GM23338 (cell line): ENCODE measurements around the gene GRK3. TPM values are rescaled to one million over a fixed set of nuclear protein-coding genes. Genes with fewer than 3 reads are reported as not detected.

Source experiments
- ATAC-seq: fragments of 200-7000 bp; cut with Tn5 transposase; 3 replicates; pipeline ENCODE4 v1.9.1; 2020
- DNase-seq: peaks from one replicate; pipeline ENCODE4 v3.0.0-alpha.2; 2015; ENCODE audit warnings: low spot score
- H2AFZ ChIP-seq: fragments of 200-600 bp; sonication (generic); 2 replicates; pipeline ENCODE4 v1.8.0; 2016; ENCODE audit warnings: antibody characterized with exemption, mild to moderate bottlenecking, moderate library complexity
- H3F3A ChIP-seq: fragments of 200-600 bp; sonication (generic); replicated peaks from 2 replicates; pipeline ENCODE4 v1.8.0; 2017; ENCODE audit warnings: antibody characterized with exemption, mixed run types, low read depth
- H3K27ac ChIP-seq: fragments of 200-600 bp; sonication (generic); 2 replicates; pipeline ENCODE4 v1.6.1; 2016; ENCODE audit warnings: low read depth
- H3K27me3 ChIP-seq: fragments of 200-600 bp; sonication (generic); 2 replicates; pipeline ENCODE4 v1.8.0; 2016; ENCODE audit warnings: mild to moderate bottlenecking, mixed run types, moderate library complexity; ENCODE audit not compliant: insufficient read depth
- H3K36me3 ChIP-seq: fragments of 200-600 bp; sonication (generic); 2 replicates; pipeline ENCODE4 v1.8.0; 2016; ENCODE audit warnings: mild to moderate bottlenecking; ENCODE audit not compliant: insufficient read depth
- H3K4me1 ChIP-seq: fragments of 200-600 bp; sonication (generic); 2 replicates; pipeline ENCODE4 v1.8.0; 2016; ENCODE audit warnings: mild to moderate bottlenecking, moderate library complexity; ENCODE audit not compliant: insufficient read depth
- H3K4me2 ChIP-seq: fragments of 200-600 bp; sonication (generic); 2 replicates; pipeline ENCODE4 v1.7.1; 2017; ENCODE audit warnings: mixed run types
- H3K4me3 ChIP-seq: fragments of 200-600 bp; sonication (generic); 2 replicates; pipeline ENCODE4 v1.6.1; 2016; ENCODE audit warnings: mixed run types
- H3K79me2 ChIP-seq: fragments of 200-600 bp; sonication (generic); replicated peaks from 2 replicates; pipeline ENCODE4 v1.8.0; 2017; ENCODE audit warnings: mild to moderate bottlenecking; ENCODE audit not compliant: insufficient read depth
- H3K9me2 ChIP-seq: fragments of 200-600 bp; sonication (generic); 2 replicates; pipeline ENCODE4 v1.8.0; 2017; ENCODE audit not compliant: insufficient read depth
- H4K20me1 ChIP-seq: fragments of 200-600 bp; sonication (generic); replicated peaks from 2 replicates; pipeline ENCODE4 v1.8.0; 2017; ENCODE audit warnings: mild to moderate bottlenecking; ENCODE audit not compliant: insufficient read depth
- H3K27ac Mint-ChIP-seq: 2 replicates; pipeline ENCODE4 v1.8.0; 2020; ENCODE audit warnings: inconsistent platforms, mild to moderate bottlenecking, moderate library complexity, mixed read lengths
- H3K27me3 Mint-ChIP-seq: 3 replicates; pipeline ENCODE4 v1.8.0; 2022; ENCODE audit warnings: low read depth, mild to moderate bottlenecking, moderate library complexity, mixed read lengths, inconsistent platforms; ENCODE audit not compliant: insufficient read depth, poor library complexity
- H3K36me3 Mint-ChIP-seq: 3 replicates; pipeline ENCODE4 v1.8.0; 2021; ENCODE audit warnings: low read depth, mild to moderate bottlenecking, inconsistent platforms, moderate library complexity, mixed read lengths
- H3K4me1 Mint-ChIP-seq: 3 replicates; pipeline ENCODE4 v1.8.0; 2020; ENCODE audit warnings: mild to moderate bottlenecking, inconsistent platforms, mixed read lengths
- H3K4me3 Mint-ChIP-seq: 3 replicates; pipeline ENCODE4 v1.8.0; 2021; ENCODE audit warnings: moderate library complexity, mild to moderate bottlenecking, inconsistent platforms, mixed read lengths
- H3K9me3 Mint-ChIP-seq: 3 replicates; pipeline ENCODE4 v1.8.0; 2020; ENCODE audit warnings: moderate library complexity, mild to moderate bottlenecking, inconsistent platforms, mixed read lengths
- CREB1 ChIP-seq: fragments of 250-450 bp; sonication (Bioruptor Pico); IDR thresholded peaks from 2 replicates; pipeline ENCODE4 v1.5.0; 2020; ENCODE audit warnings: low read depth, mild to moderate bottlenecking, moderate library complexity
- EZH2 ChIP-seq: fragments of 200-600 bp; sonication (generic); IDR thresholded peaks from one replicate; pipeline ENCODE4 v1.8.0; 2017; ENCODE audit warnings: antibody characterized with exemption, mild to moderate bottlenecking, low read depth; ENCODE audit not compliant: unreplicated experiment
- EZH2phosphoT487 ChIP-seq: fragments of 200-600 bp; sonication (generic); IDR thresholded peaks from one replicate; pipeline ENCODE4 v1.8.1; 2018; ENCODE audit warnings: antibody characterized with exemption; ENCODE audit not compliant: unreplicated experiment
- POLR2AphosphoS5 ChIP-seq: IDR thresholded peaks from 2 replicates; pipeline ENCODE4 v1.6.1; 2016; ENCODE audit warnings: antibody characterized with exemption, low read depth
- STAT1 ChIP-seq: IDR thresholded peaks from one replicate; pipeline ENCODE4 v1.6.1; 2016; ENCODE audit warnings: antibody characterized with exemption; ENCODE audit not compliant: unreplicated experiment
- ZNF331 ChIP-seq: fragments of 250-450 bp; sonication (Bioruptor Pico); IDR thresholded peaks from 2 replicates; pipeline ENCODE4 v1.5.0; 2020; ENCODE audit warnings: low read depth, mild to moderate bottlenecking, moderate library complexity
- polyA plus RNA-seq: library from polyadenylated mRNA; unstranded; fragments of >200 nt; fragmentation: Nextera tagmentation; extraction: Ambion mirVana; gene quantifications from 2 replicates; pipeline ENCODE4 v1.2.1, GENCODE V29; 2016
- total RNA-seq: library from RNA; depleted of rRNA; stranded (reverse); fragments of >200 nt; shearing (Covaris generic); gene quantifications from 2 replicates; pipeline ENCODE4 v1.2.3, GENCODE V29; 2014
- TF ChIP-seq, protein P1 (sequence below): IDR thresholded peaks from 2 replicates; pipeline ENCODE4 v1.6.1; 2016; ENCODE audit warnings: antibody characterized with exemption
- TF ChIP-seq, protein P2 (sequence below): fragments of 250-450 bp; sonication (Bioruptor Pico); IDR thresholded peaks from 2 replicates; pipeline ENCODE4 v1.5.0; 2020; ENCODE audit warnings: mild to moderate bottlenecking, moderate library complexity

GRK3 gene
- total and polyA plus RNA-seq, 2 experiments from 2014 or later, result 6.0 to 25.3 TPM

DNA sequence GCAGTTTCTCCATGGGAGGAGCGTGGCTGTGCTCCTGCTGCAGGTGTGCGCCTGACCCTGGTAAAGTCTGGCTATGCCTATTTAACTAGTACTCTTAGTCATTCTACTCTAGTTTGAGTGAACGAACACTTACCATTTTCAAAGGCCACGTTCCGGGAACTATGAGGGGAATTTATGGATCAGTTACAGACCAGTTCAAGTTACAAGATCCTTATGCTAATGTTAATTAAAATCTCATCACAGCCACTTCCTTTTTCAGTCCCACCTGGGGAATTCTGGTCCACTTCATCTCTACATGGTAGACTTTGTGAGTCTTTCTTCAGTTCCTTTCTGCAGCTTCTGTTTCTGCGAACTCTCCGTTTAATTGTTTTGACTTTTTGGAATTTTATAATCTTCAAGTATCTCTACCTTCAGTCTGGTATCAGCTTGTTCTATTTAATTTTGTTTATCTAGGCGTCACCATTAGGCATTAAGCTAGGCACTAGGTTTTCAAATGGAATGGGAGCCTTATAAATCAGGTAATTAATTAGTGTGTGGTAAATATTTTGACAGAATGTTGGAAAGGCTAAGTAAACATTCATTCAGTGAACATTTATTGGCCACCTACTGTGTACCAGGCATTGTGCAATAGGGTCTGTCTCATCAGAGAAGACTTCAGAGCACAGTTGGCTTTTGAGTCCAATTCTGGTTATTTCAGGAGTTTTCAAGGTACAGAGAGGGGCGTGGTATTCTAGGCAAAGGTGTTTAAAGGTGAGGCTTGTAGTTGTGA is 78.9 kb downstream of the GRK3 start (continued):
- TF ChIP-seq, protein P1, sequence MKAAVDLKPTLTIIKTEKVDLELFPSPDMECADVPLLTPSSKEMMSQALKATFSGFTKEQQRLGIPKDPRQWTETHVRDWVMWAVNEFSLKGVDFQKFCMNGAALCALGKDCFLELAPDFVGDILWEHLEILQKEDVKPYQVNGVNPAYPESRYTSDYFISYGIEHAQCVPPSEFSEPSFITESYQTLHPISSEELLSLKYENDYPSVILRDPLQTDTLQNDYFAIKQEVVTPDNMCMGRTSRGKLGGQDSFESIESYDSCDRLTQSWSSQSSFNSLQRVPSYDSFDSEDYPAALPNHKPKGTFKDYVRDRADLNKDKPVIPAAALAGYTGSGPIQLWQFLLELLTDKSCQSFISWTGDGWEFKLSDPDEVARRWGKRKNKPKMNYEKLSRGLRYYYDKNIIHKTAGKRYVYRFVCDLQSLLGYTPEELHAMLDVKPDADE, result no peak
- TF ChIP-seq STAT1 (no peak), POLR2AphosphoS5 (no peak), EZH2 (no peak), ZNF331 (CRISPR knock-in tag) (no peak), EZH2phosphoT487 (no peak)
- TF ChIP-seq, protein P2, sequence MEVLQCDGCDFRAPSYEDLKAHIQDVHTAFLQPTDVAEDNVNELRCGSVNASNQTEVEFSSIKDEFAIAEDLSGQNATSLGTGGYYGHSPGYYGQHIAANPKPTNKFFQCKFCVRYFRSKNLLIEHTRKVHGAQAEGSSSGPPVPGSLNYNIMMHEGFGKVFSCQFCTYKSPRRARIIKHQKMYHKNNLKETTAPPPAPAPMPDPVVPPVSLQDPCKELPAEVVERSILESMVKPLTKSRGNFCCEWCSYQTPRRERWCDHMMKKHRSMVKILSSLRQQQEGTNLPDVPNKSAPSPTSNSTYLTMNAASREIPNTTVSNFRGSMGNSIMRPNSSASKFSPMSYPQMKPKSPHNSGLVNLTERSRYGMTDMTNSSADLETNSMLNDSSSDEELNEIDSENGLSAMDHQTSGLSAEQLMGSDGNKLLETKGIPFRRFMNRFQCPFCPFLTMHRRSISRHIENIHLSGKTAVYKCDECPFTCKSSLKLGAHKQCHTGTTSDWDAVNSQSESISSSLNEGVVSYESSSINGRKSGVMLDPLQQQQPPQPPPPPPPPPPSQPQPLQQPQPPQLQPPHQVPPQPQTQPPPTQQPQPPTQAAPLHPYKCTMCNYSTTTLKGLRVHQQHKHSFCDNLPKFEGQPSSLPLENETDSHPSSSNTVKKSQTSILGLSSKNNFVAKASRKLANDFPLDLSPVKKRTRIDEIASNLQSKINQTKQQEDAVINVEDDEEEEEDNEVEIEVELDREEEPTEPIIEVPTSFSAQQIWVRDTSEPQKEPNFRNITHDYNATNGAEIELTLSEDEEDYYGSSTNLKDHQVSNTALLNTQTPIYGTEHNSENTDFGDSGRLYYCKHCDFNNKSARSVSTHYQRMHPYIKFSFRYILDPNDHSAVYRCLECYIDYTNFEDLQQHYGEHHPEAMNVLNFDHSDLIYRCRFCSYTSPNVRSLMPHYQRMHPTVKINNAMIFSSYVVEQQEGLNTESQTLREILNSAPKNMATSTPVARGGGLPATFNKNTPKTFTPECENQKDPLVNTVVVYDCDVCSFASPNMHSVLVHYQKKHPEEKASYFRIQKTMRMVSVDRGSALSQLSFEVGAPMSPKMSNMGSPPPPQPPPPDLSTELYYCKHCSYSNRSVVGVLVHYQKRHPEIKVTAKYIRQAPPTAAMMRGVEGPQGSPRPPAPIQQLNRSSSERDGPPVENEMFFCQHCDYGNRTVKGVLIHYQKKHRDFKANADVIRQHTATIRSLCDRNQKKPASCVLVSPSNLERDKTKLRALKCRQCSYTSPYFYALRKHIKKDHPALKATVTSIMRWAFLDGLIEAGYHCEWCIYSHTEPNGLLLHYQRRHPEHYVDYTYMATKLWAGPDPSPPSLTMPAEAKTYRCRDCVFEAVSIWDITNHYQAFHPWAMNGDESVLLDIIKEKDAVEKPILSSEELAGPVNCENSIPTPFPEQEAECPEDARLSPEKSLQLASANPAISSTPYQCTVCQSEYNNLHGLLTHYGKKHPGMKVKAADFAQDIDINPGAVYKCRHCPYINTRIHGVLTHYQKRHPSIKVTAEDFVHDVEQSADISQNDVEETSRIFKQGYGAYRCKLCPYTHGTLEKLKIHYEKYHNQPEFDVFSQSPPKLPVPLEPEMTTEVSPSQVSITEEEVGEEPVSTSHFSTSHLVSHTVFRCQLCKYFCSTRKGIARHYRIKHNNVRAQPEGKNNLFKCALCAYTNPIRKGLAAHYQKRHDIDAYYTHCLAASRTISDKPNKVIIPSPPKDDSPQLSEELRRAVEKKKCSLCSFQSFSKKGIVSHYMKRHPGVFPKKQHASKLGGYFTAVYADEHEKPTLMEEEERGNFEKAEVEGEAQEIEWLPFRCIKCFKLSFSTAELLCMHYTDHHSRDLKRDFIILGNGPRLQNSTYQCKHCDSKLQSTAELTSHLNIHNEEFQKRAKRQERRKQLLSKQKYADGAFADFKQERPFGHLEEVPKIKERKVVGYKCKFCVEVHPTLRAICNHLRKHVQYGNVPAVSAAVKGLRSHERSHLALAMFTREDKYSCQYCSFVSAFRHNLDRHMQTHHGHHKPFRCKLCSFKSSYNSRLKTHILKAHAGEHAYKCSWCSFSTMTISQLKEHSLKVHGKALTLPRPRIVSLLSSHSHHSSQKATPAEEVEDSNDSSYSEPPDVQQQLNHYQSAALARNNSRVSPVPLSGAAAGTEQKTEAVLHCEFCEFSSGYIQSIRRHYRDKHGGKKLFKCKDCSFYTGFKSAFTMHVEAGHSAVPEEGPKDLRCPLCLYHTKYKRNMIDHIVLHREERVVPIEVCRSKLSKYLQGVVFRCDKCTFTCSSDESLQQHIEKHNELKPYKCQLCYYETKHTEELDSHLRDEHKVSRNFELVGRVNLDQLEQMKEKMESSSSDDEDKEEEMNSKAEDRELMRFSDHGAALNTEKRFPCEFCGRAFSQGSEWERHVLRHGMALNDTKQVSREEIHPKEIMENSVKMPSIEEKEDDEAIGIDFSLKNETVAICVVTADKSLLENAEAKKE (CRISPR knock-in tag), result no peak

DNA sequence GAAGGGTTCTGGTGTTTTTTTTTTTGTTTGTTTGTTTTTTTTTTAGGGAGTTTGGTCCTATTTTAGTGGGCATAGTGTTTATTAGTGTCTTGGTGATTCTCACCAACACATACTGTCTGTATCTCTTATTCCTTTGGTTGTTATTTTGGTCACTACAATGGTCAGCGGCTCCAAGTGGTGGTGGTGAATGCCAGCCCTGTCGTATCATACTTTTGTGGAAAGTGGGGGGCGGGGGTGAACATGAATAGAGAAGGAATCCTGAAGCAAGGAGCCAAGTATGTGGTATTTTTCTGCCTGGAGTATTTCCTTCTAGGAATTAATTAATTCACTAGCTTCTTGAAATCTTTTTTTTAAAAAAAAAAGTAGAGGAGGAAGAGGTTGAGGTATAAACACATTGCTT is 79.6 kb downstream of the GRK3 start:
- Mint-ChIP-seq H3K9me3 (peaks cover 6% of the 10 kb centered on the region; the same call in 2 of the 3 replicates), H3K27ac (no peak overlapping the region), H3K36me3 (peaks cover 17% of the 10 kb centered on the region; the same call in 2 of the 3 replicates), H3K4me3 (no peak overlapping the region), H3K27me3 (peaks cover 7% of the 10 kb centered on the region), H3K4me1 (peaks cover 24% of the 10 kb centered on the region)
- Histone ChIP-seq H3K4me1 (peaks cover 29% of the 10 kb centered on the region), H2AFZ (no peak overlapping the region), H3K36me3 (peaks cover 6% of the 10 kb centered on the region), H3K9me2 (no peaks in the 10 kb centered on the region), H3K79me2 (peaks cover 29% of the 10 kb centered on the region), H3K27me3 (no peaks in the 10 kb centered on the region), H4K20me1 (peaks cover 7% of the 10 kb centered on the region), H3K4me3 (no peak overlapping the region), H3K4me2 (no peak overlapping the region), H3F3A (no peaks in the 10 kb centered on the region), H3K27ac (no peak overlapping the region)
- TF ChIP-seq EZH2 (no peak), CREB1 (no peak)
- ATAC-seq (no peak), DNase-seq (no peak)
